ENCODE results near the gene TEX52. TPM values are rescaled to one million over a fixed set of nuclear protein-coding genes. Genes with fewer than 3 reads are reported as not detected.

TEX52 gene
- total RNA-seq, 2 experiments from 2014 or later = 0.20 TPM; not detected in 1

- DNase-seq = no peak
Measured at GRCh38 chr12:2860170-2860569, 3.3 kb upstream of the TEX52 start.

GRCh38 chr12:2858944-2859421, 2.1 kb upstream of the TEX52 start:
- ChIA-PET CTCF (interaction anchor here (0.9 kb wide), 1 partner anchor 13 kb away, joined by 3 read pairs; no protein-coding TSS in a partner anchor), POLR2A (interaction anchor here (3.0 kb wide), 1 partner anchor 18 kb away, joined by 10 read pairs; the partner anchor contains the start of genes FOXM1 and RHNO1)
- no peak overlapping the region for H3K27ac Mint-ChIP-seq
- H3K27me3 Mint-ChIP-seq = no peaks in the 10 kb centered on the region
- H3K4me1 Mint-ChIP-seq = no peaks in the 10 kb centered on the region
- H3K36me3 Mint-ChIP-seq (ENCODE audit: low read depth) = peaks cover 46% of the 10 kb centered on the region
- H3K9me3 Mint-ChIP-seq = no peaks in the 10 kb centered on the region
- no peak for DNase-seq
- H3K4me3 Mint-ChIP-seq = no peak overlapping the region

More at GRCh38 chr12:2860170-2860569, 3.3 kb upstream of the TEX52 start:
- Mint-ChIP-seq H3K9me3 (no peaks in the 10 kb centered on the region), H3K36me3 (ENCODE audit: low read depth) (peaks cover 58% of the 10 kb centered on the region), H3K27ac (no peak overlapping the region), H3K4me1 (no peaks in the 10 kb centered on the region), H3K27me3 (no peaks in the 10 kb centered on the region), H3K4me3 (no peak overlapping the region)
- CTCF ChIA-PET = no interaction called here
- POLR2A ChIA-PET = interaction anchor here (0.7 kb wide), 1 partner anchor 375 kb away, joined by 3 read pairs; no protein-coding TSS in a partner anchor

- H3K9me3 Mint-ChIP-seq = no peaks in the 10 kb centered on the region
- no peak overlapping the region for H3K4me3 Mint-ChIP-seq
- DNase-seq = no peak
- ChIA-PET CTCF (interaction anchor here (0.7 to 1.5 kb wide), 3 partner anchors 12 to 20 kb away, joined by 3 to 4 read pairs (median 3); no protein-coding TSS in a partner anchor), POLR2A (interaction anchor here (3.0 kb wide), 1 partner anchor 19 kb away, joined by 10 read pairs; the partner anchor contains the start of genes FOXM1 and RHNO1)
- no peaks in the 10 kb centered on the region for H3K27me3 Mint-ChIP-seq
- peaks cover 43% of the 10 kb centered on the region for H3K36me3 Mint-ChIP-seq (ENCODE audit: low read depth)
- no peaks in the 10 kb centered on the region for H3K4me1 Mint-ChIP-seq
- no peak overlapping the region for H3K27ac Mint-ChIP-seq
Measured at GRCh38 chr12:2858334-2858733, 1.5 kb upstream of the TEX52 start.

- H3K4me3 Mint-ChIP-seq = no peak overlapping the region
- no peaks in the 10 kb centered on the region for H3K27me3 Mint-ChIP-seq
- no peaks in the 10 kb centered on the region for H3K4me1 Mint-ChIP-seq
- ChIA-PET POLR2A (interaction anchor here (1.0 to 3.0 kb wide), 4 partner anchors 10 to 166 kb away, joined by 3 to 10 read pairs (median 6); partner anchors contain the start of genes FOXM1 and RHNO1), CTCF (interaction anchor here (0.7 to 1.5 kb wide), 2 partner anchors 12 to 21 kb away, joined by 3 to 4 read pairs; no protein-coding TSS in a partner anchor)
- DNase-seq = no peak
- no peak overlapping the region for H3K27ac Mint-ChIP-seq
- H3K36me3 Mint-ChIP-seq (ENCODE audit: low read depth) = peaks cover 37% of the 10 kb centered on the region
- H3K9me3 Mint-ChIP-seq = no peaks in the 10 kb centered on the region
Measured at GRCh38 chr12:2857576-2857975, 737 bp upstream of the TEX52 start.

GRCh38 chr12:2856051-2856450, 788 bp downstream of the TEX52 start:
- Mint-ChIP-seq H3K27me3 (no peaks in the 10 kb centered on the region), H3K4me1 (no peaks in the 10 kb centered on the region), H3K36me3 (ENCODE audit: low read depth) (peaks cover 26% of the 10 kb centered on the region), H3K27ac (no peak overlapping the region), H3K9me3 (no peaks in the 10 kb centered on the region), H3K4me3 (no peak overlapping the region)
- ChIA-PET CTCF (no interaction called here), POLR2A (interaction anchor here (0.9 to 3.0 kb wide), 5 partner anchors 9 to 165 kb away, joined by 3 to 10 read pairs (median 4); partner anchors contain the start of genes FOXM1 and RHNO1)
- DNase-seq = no peak

- ChIA-PET POLR2A (interaction anchor here (1.3 kb wide), 1 partner anchor 9 kb away, joined by 3 read pairs; no protein-coding TSS in a partner anchor), CTCF (no interaction called here)
- Mint-ChIP-seq H3K27ac (no peak overlapping the region), H3K4me1 (no peaks in the 10 kb centered on the region), H3K27me3 (no peaks in the 10 kb centered on the region), H3K9me3 (no peaks in the 10 kb centered on the region), H3K4me3 (no peak overlapping the region), H3K36me3 (ENCODE audit: low read depth) (peaks cover 25% of the 10 kb centered on the region)
- DNase-seq = no peak
Measured at GRCh38 chr12:2855546-2855945, 1.3 kb downstream of the TEX52 start.

GRCh38 chr12:2854669-2855453, 2.0 kb downstream of the TEX52 start:
- peaks cover 19% of the 10 kb centered on the region for H3K36me3 Mint-ChIP-seq (ENCODE audit: low read depth)
- CTCF ChIA-PET = interaction anchor here (0.6 to 2.1 kb wide), 10 partner anchors 8 to 187 kb away, joined by 3 to 14 read pairs (median 5); no protein-coding TSS in a partner anchor
- POLR2A ChIA-PET = interaction anchor here (1.2 to 1.8 kb wide), 3 partner anchors 10 to 22 kb away, joined by 3 to 9 read pairs (median 6); partner anchors contain the start of genes FOXM1 and RHNO1
- H3K4me3 Mint-ChIP-seq = no peak overlapping the region
- no peaks in the 10 kb centered on the region for H3K4me1 Mint-ChIP-seq
- no peaks in the 10 kb centered on the region for H3K9me3 Mint-ChIP-seq
- no peak overlapping the region for H3K27ac Mint-ChIP-seq
- no peaks in the 10 kb centered on the region for H3K27me3 Mint-ChIP-seq
- DNase-seq = no peak

- Mint-ChIP-seq H3K4me3 (no peak overlapping the region), H3K27me3 (no peaks in the 10 kb centered on the region), H3K4me1 (no peaks in the 10 kb centered on the region), H3K9me3 (no peaks in the 10 kb centered on the region), H3K36me3 (ENCODE audit: low read depth) (peaks cover 9% of the 10 kb centered on the region), H3K27ac (no peak overlapping the region)
- ChIA-PET POLR2A (interaction anchor here (1.7 to 1.8 kb wide), 2 partner anchors 11 to 23 kb away, joined by 6 to 9 read pairs; partner anchors contain the start of genes FOXM1 and RHNO1), CTCF (interaction anchor here (0.5 to 2.1 kb wide), 11 partner anchors 8 to 188 kb away, joined by 3 to 14 read pairs (median 4); no protein-coding TSS in a partner anchor)
- DNase-seq = peak; percentile 52
Measured at GRCh38 chr12:2853626-2854025, 3.2 kb downstream of the TEX52 start.

GRCh38 chr12:2851931-2852330, 4.9 kb downstream of the TEX52 start:
- no peak for DNase-seq
- ChIA-PET POLR2A (interaction anchor here (1.2 kb wide), 1 partner anchor 25 kb away, joined by 3 read pairs; the partner anchor contains the start of genes FOXM1 and RHNO1), CTCF (interaction anchor here (1.1 to 1.4 kb wide), 2 partner anchors 92 to 190 kb away, joined by 3 read pairs; no protein-coding TSS in a partner anchor)
- Mint-ChIP-seq H3K27ac (no peak overlapping the region), H3K4me1 (no peaks in the 10 kb centered on the region), H3K4me3 (no peak overlapping the region), H3K27me3 (no peaks in the 10 kb centered on the region), H3K9me3 (no peaks in the 10 kb centered on the region), H3K36me3 (ENCODE audit: low read depth) (peaks cover 2% of the 10 kb centered on the region)

- Mint-ChIP-seq H3K4me3 (no peak overlapping the region), H3K9me3 (no peaks in the 10 kb centered on the region), H3K27ac (no peak overlapping the region), H3K36me3 (ENCODE audit: low read depth) (peaks cover 2% of the 10 kb centered on the region), H3K4me1 (no peaks in the 10 kb centered on the region), H3K27me3 (no peaks in the 10 kb centered on the region)
- POLR2A ChIA-PET = interaction anchor here (1.2 to 1.5 kb wide), 2 partner anchors 11 to 197 kb away, joined by 4 read pairs; partner anchors contain the start of gene TEX52
- no peak for DNase-seq
- CTCF ChIA-PET = interaction anchor here (1.7 kb wide), 1 partner anchor 9 kb away, joined by 7 read pairs; no protein-coding TSS in a partner anchor
Measured at GRCh38 chr12:2845280-2845679, 11.6 kb downstream of the TEX52 start.

- CTCF ChIA-PET = interaction anchor here (1.7 kb wide), 1 partner anchor 9 kb away, joined by 7 read pairs; no protein-coding TSS in a partner anchor
- peaks cover 2% of the 10 kb centered on the region for H3K36me3 Mint-ChIP-seq (ENCODE audit: low read depth)
- POLR2A ChIA-PET = interaction anchor here (1.5 kb wide), 1 partner anchor 197 kb away, joined by 4 read pairs; no protein-coding TSS in a partner anchor
Measured at GRCh38 chr12:2844786-2845185, 12.1 kb downstream of the TEX52 start.

GRCh38 chr12:2842948-2843347, 13.9 kb downstream of the TEX52 start:
- CTCF ChIA-PET = no interaction called here
- no peaks in the 10 kb centered on the region for H3K9me3 Mint-ChIP-seq
- H3K4me3 Mint-ChIP-seq = no peak overlapping the region
- DNase-seq = no peak
- POLR2A ChIA-PET = interaction anchor here (0.9 kb wide), 1 partner anchor 12 kb away, joined by 3 read pairs; no protein-coding TSS in a partner anchor
- H3K27ac Mint-ChIP-seq = no peak overlapping the region
- H3K4me1 Mint-ChIP-seq = no peaks in the 10 kb centered on the region
- H3K36me3 Mint-ChIP-seq (ENCODE audit: low read depth) = peaks cover 2% of the 10 kb centered on the region
- no peaks in the 10 kb centered on the region for H3K27me3 Mint-ChIP-seq

More at GRCh38 chr12:2844786-2845185, 12.1 kb downstream of the TEX52 start:
- Mint-ChIP-seq H3K9me3 (no peaks in the 10 kb centered on the region), H3K4me3 (no peak overlapping the region), H3K4me1 (no peaks in the 10 kb centered on the region), H3K27ac (no peak overlapping the region), H3K27me3 (no peaks in the 10 kb centered on the region)
- no peak for DNase-seq
